GM19468 (cell line): ENCODE results near the gene LRRC45.

Source experiments
- ATAC-seq: cut with Tn5 transposase; IDR thresholded peaks from one replicate; pipeline ENCODE4 v1.9.1; 2021; ENCODE audit warnings: mild to moderate bottlenecking, moderate library complexity, moderate number of reproducible peaks; ENCODE audit not compliant: unreplicated experiment; ENCODE audit errors: extremely low read depth

Gene LRRC45

GRCh38 chr17:82047914-82048570, 24.9 kb downstream of the LRRC45 start:
- ATAC-seq = no peak

- no peak for ATAC-seq
Observed at GRCh38 chr17:82048571-82048971, 25.5 kb downstream of the LRRC45 start.

GRCh38 chr17:82049106-82049505, 26.0 kb downstream of the LRRC45 start:
- ATAC-seq = no peak

- ATAC-seq = no peak
Observed at GRCh38 chr17:82049521-82049971, 26.4 kb downstream of the LRRC45 start.

- ATAC-seq = no peak
Observed at GRCh38 chr17:82050152-82050760, 27.2 kb downstream of the LRRC45 start.

GRCh38 chr17:82050761-82051641, 27.9 kb downstream of the LRRC45 start:
- ATAC-seq = no peak

GRCh38 chr17:82051776-82052637, 28.9 kb downstream of the LRRC45 start, which contains the start of the genes GPS1 and RFNG:
TSS of gene GPS1 (plus strand) at chr17:82051898. CDS start at chr17:82051932, 34 bp downstream.
TSS of gene RFNG (minus strand) at chr17:82051811. CDS start at chr17:82051766, 45 bp downstream.
- no peak for ATAC-seq

- no peak for ATAC-seq
Observed at GRCh38 chr17:82052638-82053059, 29.5 kb downstream of the LRRC45 start.

GRCh38 chr17:82053130-82053529, 30.0 kb downstream of the LRRC45 start:
- no peak for ATAC-seq

GRCh38 chr17:82053556-82054263, 30.6 kb downstream of the LRRC45 start:
- ATAC-seq = no peak

- ATAC-seq = no peak
Observed at GRCh38 chr17:82054351-82055022, 31.4 kb downstream of the LRRC45 start.

- no peak for ATAC-seq
Observed at GRCh38 chr17:82055023-82055964, 32.2 kb downstream of the LRRC45 start.

GRCh38 chr17:82055965-82056728, 33.0 kb downstream of the LRRC45 start:
- no peak for ATAC-seq

GRCh38 chr17:82056729-82057621, 33.9 kb downstream of the LRRC45 start:
- no peak for ATAC-seq

- ATAC-seq = no peak
Observed at GRCh38 chr17:82058230-82058854, 35.2 kb downstream of the LRRC45 start.
